Uterus (tissue), 2 donors: Measurements from ENCODE around the gene MST1R.

ENCODE experiments used
- CTCF ChIP-seq, 4 experiments: fragments of 200-600 bp in 2 of 4; fragments of 450-650 bp in 2 of 4; sonication (generic) in 2 of 4; IDR thresholded peaks; one replicate each; pipeline ENCODE4 v1.5.1; 2016 to 2019; ENCODE audit warnings: antibody characterized with exemption in 4 of 4, mild to moderate bottlenecking in 2 of 4, moderate library complexity in 1 of 4
- POLR2A ChIP-seq, 2 donors: fragments of 450-650 bp; IDR thresholded peaks; one replicate each; pipeline ENCODE4 v1.6.1; 2016; ENCODE audit warnings: antibody characterized with exemption in 2 of 2, mild to moderate bottlenecking in 1 of 2, moderate library complexity in 1 of 2

GRCh38 chr3:49859576-49860305, 43.9 kb downstream of the MST1R start:
- TF ChIP-seq CTCF (IDR thresholded peaks at IDR 0.05) (no peak), POLR2A (IDR thresholded peaks at IDR 0.05) (no peak)
